SK-MEL-5 (cell line): ENCODE results near the gene ISYNA1. TPM values are rescaled to one million over a fixed set of nuclear protein-coding genes. Genes with fewer than 3 reads are reported as not detected.

ENCODE experiments used
- DNase-seq: peaks from one replicate; pipeline ENCODE4 v3.0.0-alpha.2; 2016; ENCODE audit warnings: low read depth, low spot score
- in situ Hi-C: cut with HindIII; loops from 2 replicates; pipeline ENCODE4 v1.10.0; 2016; ENCODE audit warnings: low sequenced_read_pairs, high pct_unique_total_duplicates, low pct_unique_long_range_greater_than_20kb
- total RNA-seq: library from RNA; depleted of rRNA; stranded (reverse); fragments of >200 nt; shearing (Covaris generic); gene quantifications from 2 replicates; pipeline ENCODE4 v1.2.3, GENCODE V29; 2014

Gene ISYNA1
- total RNA-seq, 1 experiment from 2014 or later = 8.3 TPM

DNA sequence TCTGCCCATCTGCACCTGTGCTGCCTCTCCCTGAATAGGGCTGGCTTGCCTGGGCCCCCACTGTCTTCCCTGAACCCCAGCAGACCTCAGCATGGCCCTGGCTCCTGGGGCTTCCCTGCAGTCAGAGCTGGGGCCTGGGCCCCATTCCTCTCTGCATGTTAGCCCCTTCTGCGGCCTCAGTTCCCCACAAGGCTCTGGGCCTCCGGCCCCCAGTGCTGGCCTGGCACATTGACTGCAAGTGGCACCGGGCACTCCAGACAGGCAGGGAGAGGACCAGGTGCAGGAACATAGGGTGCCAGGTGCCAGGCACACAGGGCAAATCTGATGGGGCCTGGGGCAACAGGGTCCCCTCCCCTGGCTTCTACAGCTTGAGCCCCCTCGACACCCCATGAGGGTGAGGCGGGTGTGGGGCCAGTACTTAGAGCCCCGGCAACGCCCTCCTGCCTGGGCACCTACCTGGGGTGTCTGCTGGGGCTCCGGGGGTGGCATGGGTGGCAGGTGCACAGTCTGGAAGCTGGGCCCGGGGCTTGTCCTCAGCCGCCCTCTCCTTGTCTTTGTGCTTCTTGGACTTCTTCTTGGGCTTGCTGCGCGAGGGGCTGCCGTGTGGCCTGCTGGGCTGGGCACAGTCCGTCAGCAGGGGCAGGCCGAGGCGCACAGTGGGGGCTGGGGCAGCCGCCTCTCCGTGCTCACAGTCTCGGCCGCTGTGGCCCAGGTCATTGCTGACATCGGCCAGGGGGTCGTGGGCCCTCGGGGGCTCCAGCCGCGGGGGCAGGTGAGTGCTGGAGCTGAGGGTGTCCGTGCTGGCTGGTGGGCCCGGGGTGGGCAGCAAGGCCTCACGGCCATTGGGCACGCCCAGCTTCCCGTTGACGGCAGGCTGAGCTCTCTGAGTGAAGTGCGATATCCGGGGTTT lies 12.3 kb upstream of the ISYNA1 start:
- in situ Hi-C loops = no loop called here
- no peak for DNase-seq

DNA sequence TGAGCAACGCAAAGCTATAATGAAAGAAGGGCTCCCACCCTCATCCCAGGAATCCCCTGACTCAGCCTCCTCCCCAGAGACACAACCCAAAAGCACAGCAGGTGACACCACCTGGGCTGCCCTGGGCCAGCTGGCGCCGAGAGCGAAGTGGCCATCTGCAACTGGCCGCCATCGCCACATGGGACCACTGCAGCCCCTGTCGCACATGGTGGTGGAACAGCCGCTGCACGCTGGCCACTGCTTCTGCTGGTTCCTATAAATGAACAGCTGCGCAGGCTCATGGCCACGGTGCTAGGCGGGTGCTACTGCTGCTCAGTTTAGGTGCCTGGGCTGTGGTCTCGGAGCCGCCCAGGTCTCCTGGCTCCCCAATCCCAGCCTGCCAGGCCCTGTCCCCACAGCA lies 11.6 kb upstream of the ISYNA1 start:
- no peak for DNase-seq
- in situ Hi-C loops = no loop called here

DNA sequence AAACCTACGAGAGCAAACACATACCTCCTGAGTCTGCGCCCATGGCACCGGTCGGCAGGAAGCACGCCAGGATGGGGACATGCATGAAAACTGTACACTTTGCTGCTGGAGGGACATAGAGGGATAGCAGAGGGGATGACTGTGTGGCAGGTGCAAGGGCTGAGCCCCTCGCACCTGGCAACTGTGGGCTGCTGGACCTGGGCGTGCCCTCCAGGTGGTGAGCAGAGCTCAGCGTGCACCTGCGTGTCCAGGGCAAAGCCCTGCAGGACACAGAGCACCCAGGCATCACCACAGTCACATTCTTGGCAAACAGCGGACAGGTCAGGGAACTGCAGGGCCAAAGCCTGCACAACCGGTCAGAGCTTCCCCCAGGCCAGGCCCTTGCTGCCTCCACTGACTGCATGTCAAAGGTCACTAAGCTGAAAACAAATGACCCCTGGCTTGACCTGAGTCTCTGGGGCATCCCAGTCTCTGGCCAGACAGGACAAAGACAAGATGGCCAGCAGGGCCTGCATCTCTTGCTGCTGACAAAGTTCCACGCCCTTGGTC lies 9.0 kb upstream of the ISYNA1 start:
- DNase-seq = no peak
- in situ Hi-C loops = no loop called here

DNA sequence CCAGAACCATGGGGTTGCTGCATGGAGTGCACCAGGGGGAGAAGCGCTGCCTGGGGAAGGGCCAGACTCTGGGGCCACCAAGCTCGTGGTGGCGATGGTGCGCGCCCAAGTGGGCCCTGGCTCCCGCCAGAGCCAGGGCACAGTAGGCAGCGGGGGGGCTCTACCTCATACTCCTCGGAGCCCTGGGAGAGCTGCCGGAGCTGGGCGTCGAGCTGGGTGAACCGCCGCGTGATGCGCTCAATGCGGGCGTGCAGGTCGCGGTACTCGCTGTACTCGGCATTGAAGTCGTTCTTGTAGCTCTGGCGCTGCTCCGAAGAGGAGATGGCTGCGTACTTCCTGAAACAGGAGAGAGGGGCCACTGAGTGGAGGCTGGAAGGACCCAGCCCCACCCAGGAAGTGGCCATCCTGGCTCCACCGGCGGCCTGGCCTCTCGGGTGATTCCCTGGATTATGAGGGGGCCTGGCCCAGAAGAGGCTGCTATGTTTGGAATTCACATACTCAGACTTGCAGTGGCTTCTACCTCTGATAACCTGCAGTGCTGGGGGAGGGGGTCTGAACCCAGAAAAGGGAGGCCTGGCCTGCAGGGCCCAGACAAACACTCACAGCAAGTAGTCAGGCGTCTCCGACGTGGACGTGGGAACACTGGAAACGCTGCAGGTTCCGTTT lies 8.3 kb upstream of the ISYNA1 start:
- DNase-seq = no peak
- in situ Hi-C loops = no loop called here

DNA sequence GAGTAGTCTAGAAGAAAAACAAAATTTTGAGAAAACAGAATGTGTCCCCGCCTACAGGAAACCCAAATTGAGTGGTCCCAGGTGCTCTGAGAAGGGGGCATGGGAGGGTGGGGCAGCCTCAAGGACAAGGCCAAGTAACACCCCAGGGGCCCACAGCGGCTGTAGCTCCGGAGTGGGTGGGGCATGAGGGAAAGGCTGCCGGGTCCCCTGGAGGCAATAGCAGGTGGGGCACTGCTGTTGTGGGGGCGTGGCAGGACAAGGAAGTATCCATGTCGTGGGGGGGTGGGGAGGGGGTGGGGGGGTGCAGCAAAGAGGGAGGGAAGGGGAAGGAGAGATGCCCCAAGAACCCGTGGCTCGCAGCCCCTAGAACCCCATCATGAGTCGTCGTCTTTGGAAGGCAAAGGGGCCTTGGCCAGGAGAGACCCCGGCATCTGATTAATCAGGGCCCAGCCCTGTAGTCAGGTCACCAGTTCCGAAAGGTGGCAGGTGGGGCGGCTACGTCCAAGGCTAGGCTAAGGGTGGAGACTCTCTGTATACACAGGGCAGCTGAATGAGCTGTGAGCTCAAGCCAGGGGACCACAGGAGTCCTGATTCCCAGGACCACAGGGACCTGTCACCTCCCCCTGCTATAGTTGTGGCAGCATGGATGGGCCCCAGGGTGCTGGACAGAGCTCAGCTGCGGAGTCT lies 7.5 kb upstream of the ISYNA1 start:
- no peak for DNase-seq
- in situ Hi-C loops = no loop called here

DNA sequence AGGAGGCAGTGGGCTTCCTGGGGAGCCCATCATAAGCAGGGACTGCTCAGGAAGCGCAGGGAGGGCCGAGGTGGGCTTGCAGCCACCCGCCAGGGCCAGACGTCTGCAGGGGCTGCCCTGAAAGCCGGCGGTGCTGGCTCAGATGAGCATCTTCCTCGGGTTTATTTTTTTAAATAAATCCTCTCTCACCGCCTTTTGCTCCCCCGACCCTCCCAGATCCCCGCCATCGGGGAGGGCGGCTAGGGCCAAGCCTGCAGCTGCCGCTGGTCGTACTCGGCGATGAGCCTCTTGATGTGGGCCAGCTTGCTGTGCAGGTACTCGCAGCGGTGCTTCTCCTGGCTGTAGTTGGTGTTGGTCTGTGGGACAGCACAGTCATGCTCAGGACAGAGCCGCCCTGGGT lies 6.6 kb upstream of the ISYNA1 start:
- DNase-seq = no peak
- in situ Hi-C loops = no loop called here

DNA sequence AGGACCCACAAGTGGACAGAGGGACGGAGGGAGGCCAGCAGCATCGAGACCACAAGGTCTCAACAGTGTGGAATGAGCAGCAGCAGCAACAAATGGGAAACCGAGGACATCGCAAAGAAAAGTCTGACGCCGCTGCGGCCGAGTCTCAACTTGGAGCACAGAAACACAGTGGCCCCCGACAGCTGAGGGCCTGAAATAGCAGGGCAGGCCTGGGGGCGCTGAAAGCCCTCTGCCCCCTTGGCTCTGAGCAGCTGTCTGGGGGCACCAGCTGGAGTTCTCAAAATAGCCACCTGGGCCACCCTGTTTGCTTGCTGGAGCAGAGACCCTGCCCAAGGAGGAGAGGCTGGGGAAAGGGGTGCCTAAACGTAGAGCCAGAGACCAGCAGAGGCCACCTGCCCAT lies 5.9 kb upstream of the ISYNA1 start:
- DNase-seq = no peak
- in situ Hi-C loops = no loop called here

DNA sequence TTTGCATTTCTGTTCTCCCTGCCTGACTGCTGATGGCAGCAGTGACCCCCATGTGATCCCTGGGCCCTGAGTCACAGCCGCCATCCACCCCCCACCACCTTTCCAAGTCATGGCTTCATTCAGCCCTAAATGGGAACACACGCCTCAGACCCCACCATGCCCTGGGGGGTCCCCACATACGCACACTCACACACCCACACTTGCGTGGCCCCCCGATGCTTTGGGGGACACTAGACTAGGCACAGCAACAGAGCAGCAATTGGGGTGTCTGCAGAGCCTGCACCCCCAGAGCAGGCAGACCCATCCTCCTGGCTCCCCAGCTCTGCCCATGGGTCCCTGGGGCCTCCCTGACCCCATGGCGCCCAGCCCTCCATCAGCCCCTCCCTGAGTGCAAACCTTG lies 5.5 kb upstream of the ISYNA1 start:
- in situ Hi-C loops = no loop called here
- no peak for DNase-seq

DNA sequence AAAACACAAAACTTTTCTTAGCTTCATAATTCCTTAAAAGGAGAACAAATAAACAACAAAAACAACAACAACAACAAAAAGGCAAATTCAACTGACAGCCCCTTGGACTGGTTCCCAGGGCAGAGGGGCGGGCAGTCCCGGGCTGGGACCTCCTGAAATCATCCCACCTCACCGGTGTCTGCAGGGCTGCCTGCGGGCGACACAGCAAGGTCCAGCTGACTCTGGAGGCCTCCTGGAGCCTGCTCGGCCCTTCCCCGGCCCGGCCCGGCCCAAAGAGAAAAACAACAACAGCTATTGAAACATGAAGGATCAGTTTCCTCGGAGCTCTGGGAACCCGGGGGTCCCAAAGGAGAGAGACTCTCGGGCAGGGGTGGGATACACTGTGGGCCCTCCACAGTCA lies 5.0 kb upstream of the ISYNA1 start:
- in situ Hi-C loops = no loop called here
- no peak for DNase-seq

DNA sequence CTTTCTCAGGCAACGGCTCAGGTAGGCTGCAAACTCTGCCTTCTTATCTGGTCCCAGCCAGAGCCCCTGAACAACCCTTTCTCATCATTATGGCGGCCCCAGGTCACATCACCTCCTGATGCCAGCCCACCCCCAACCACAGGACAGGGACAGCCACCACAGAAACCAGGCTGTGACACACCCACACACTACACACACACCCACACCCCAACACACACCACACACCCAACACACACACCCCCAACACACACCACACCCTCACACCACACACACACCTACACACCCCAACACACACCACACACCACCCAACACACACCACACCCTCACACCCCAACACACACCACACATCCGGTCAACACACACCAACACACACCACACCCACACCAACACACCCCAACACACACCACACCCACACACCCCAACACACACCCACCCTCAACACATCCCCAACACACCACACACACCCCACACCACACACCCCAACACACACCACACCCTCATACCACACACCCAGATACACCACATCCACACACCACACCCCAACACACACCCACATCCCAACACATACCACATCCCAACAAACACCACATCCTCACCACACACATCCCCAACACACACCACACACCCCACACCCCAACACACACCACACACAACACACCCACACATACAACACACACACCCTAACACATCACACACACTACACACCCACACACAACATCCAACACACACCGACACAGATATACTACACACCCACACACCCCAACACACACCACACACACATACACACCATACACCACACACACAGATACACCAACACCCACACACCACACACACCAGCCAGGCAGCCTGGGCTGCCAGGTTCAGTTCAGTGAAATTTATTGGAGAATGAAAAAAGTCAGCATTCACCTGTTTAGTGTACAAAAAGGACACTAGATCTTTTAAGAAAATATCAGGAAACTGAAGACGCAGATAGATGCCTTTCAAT lies 4.2 kb upstream of the ISYNA1 start:
- in situ Hi-C loops = no loop called here
- DNase-seq = no peak

DNA sequence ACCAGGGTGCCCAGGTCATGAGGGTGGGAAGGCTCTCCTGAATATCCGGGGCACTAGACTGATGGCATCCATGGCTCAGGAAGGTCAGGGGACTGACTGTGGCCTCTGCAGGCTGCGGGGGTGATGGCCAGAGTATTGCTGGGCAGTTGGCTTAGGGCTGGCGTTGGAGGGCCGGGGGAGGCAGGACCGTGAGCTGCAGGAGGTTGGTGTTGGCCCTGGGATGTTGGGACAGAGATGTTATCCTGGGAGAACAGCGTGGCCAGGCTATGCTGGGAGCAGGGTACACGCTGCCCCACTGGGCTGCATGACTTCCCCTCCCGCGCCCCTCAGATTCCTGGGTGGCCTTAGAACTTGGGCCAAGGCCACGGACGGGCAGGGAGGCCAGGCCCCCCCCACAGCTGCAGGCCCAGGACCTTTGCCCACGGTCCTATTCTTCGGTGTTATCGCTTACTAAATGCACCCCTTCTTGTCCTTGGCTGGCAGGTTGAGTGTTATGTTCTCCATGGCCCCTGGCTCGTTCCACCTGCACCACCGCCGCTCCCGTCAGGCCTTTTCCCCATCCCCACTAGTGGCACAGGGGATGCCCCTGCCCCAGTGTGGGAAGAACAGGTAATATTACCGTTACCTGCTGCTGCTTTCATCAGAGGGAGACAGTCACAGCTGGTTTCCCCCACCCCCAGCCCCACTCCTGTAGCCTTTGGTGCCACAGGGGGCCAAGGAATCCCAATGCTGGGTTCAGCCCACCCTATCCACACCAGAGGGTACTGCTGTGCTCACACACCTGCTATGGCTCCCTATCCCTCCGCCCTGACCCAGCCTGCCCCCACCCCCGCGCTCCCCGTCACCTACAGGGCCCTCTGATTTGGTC lies 3.2 kb upstream of the ISYNA1 start:
- in situ Hi-C loops = no loop called here
- no peak for DNase-seq

DNA sequence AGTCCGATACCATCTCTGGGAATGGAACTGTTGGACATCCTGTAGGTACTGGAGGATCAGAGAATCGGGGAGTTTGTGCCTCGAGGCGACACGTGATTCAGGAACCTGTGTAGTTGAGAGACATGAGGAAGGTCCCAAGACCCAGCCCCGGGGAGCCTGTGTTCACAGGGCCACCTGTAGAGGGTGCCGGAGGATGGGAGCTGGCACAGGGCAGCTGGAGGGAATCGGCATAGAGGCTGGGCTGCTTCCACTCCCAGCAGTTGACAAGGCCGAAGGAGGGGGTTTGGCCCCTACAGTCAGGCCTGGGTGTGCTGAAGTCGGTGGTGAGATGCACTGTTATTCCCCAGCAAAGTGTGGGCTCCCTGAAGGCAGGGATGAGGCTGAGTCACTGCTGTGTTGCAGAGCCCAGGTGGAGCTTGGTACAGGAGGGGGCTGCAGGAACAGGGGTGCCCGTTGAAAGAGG lies 2.5 kb upstream of the ISYNA1 start:
- peak; percentile 52 for DNase-seq
- in situ Hi-C loops = no loop called here

DNA sequence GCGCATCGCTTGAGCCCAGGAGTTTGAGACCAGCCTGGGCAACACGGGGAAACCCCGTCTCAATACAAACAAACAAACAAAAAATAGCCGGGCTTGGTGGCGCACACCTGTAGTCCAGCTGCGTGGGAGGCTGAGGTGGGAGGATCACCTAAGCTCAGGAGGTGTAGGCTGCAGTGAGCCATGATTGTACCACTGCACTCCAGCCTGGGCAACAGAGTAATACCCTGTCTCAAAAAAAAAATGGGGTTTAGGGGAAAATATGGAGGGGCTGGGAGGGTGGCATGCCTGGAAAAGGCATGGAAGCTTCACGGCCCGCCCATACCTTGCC lies 1.9 kb upstream of the ISYNA1 start:
- no peak for DNase-seq
- in situ Hi-C loops = no loop called here

DNA sequence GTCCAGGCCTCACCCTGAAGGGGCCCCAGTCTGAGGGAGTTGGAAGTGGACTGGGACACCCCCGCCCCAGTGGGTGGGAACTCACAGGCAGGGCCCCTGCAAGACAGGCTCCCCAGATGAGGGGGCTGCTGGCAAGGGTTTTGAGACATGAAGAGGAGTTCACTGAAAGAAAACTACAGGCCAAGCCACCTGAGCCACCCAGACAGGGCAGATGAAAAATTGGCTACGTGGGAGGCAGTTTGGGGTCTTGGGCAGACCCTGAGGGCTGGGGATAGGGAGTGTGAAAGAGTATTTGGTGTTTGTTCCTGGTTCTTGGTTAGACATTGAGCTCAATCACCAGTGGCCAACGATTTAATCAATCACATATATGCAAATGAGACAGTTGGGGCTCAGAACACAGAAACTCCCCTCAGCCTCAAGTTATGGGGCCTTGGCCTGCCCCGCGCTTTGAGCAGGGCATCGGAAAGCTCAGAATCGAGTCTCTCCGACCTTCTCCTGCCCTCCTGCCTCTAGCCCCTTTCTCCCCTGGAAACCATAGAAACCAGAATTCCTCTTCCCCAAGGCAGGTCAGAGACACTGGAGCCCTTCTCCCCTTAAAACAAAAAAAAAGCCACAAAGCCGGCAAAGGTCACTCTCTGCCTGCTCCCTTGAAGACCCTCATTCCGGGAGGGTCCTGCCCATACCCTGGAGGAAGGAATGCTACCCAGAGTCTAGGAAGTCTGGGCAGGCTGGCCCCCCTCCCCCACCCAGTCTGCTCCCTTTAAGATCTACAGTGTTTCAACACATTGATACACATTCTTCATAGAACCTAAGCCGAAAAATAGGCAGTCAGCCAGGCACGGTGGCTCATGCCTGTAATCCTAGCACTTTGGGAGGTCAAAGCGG lies 1.3 kb upstream of the ISYNA1 start:
- no peak for DNase-seq
- in situ Hi-C loops = no loop called here

DNA sequence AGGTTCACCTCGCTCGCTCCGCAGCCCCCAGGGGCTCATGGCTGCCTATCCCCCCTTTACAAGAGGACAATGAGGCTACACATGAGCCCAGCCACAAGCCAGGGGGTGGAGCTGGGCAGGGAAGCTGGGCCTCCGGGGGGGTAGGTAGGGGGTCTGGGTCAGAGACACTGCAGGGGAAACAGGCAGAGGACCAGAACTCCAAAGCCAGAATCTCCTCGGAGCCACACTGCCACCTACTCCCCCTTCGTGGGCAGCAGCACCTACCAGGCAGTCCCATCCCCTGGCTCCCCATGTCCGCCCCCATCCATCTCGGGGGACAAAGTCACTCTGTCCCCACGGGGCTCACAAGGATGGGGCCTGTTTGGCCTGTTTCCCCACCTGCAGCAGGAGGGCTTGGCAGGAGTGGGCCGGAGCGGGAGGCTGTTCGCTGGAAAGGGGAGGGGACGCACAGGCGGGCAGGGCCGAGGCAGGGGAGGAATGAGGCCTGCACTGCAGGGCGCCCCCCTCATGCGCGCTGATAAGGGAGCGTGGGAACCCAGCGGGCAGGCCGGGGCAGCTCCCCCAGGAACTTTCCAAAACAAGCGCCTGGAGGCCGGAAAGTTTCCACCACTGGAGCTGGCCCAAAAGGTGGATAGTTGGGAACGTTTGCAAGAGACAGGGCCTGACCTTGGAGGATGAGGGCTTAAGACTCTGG lies 545 bp upstream of the ISYNA1 start:
- in situ Hi-C loops = no loop called here
- no peak for DNase-seq
